Measurements from ENCODE around the gene CLSTN1. TPM values are rescaled to one million over a fixed set of nuclear protein-coding genes. Genes with fewer than 3 reads are reported as not detected.

Gene CLSTN1
- polyA plus RNA-seq, 1 of the 3 experiments (the other 2 are of a cell fraction) = 59.6 TPM

DNA sequence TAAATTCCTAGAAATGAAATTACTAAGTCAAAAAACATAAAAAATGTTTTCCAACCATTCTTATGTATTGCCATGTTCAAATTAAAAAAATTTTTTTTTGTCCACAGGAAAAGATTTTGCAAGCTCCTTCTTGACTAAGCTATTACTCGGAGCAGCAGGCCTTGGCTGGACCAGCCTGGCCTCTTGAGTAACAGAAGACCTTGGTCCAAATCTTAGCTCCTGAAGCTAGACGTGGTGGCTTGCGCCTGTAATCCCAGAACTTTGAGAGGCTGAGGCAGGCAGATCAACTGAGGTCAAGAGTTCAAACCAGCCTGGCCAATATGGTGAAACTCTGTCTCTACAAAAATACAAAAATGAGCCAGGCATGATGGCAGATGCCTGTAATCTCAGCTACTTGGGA is 77.6 kb downstream of the CLSTN1 start:
- Histone ChIP-seq H3K4me1 (ENCODE audit: control insufficient read depth in 1 of 2, insufficient read depth in 2 of 2, low read depth in 1 of 2, low read length in 1 of 2) (no peaks in the 10 kb centered on the region), H3F3A (replicated peaks; ENCODE audit: insufficient read depth) (no peaks in the 10 kb centered on the region), H4K20me1 (ENCODE audit: insufficient read depth) (no peaks in the 10 kb centered on the region), H2AFZ (ENCODE audit: low read depth) (no peak overlapping the region), H3K9me2 (no peaks in the 10 kb centered on the region), H3K79me2 (ENCODE audit: insufficient read depth) (peaks cover 3% of the 10 kb centered on the region; the same call in 1 of the 2 replicates), H3K27ac (ENCODE audit: low read depth in 2 of 2, low read length in 1 of 2) (no peak overlapping the region), H3K36me3 (replicated peaks in 1 of 2; ENCODE audit: control insufficient read depth in 1 of 2, insufficient read depth in 2 of 2, low read length in 1 of 2) (peaks cover 23% of the 10 kb centered on the region in 2 experiments), H3K9ac (no peak overlapping the region), H3K4me2 (no peak overlapping the region), H3K9me3 (no peaks in the 10 kb centered on the region), H3K4me3 (ENCODE audit: low read depth in 2 of 2, low read length in 1 of 2) (no peak overlapping the region), H3K27me3 (ENCODE audit: insufficient read depth) (no peaks in the 10 kb centered on the region)
- DNase-seq = no peak
- ChIA-PET CTCF (interaction anchor here (0.8 to 2.2 kb wide), 4 partner anchors 9 to 120 kb away, joined by 3 to 7 read pairs (median 3); no protein-coding TSS in a partner anchor), POLR2A (no interaction called here)
- WGBS (ENCODE audit: low lambda C conversion rate) = 95% methylated on average over 3 of the region's 3 CpGs
- TF ChIP-seq TEAD4 (IDR thresholded peaks at IDR 0.05; ENCODE audit: borderline replicate concordance, insufficient read depth) = no peak
- TF ChIP-seq RAD21 (IDR thresholded peaks at IDR 0.05; ENCODE audit: low read length) = no peak
- no peak for TF ChIP-seq GATA2 (CRISPR knock-in tag; IDR thresholded peaks at IDR 0.05)

DNA sequence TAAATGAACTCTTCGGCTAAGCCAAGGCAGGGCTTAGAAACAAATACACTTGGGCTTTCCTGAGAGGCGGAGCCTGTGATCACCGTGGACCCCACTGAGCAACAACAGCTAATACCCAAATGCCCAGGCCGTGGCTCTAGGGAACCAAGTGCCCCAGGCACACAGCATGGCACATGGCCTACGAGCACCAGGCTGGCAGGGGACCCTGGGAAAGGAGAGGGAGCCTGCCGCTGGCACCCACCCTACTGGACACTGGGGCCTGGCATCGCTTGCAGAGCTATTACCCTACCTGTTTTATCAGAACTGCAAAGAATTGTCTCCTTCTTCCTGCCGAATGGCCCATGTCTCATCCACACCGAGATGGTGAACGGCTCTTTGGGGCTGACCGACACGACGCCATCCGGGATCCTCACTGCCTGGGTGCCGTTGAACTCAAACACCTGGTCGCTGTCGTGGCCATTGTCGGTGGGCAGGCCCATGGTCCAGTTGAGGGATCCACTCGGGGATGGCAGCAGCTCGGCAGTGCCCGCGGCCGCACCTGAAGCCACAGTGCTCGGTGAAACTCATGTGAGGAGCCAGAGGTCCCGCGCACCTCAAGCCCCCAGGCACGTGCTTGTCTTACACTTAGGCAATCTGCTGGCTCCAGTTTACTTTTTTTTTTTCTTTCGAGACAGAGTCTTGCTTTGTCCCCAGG is 79.5 kb downstream of the CLSTN1 start:
- H4K20me1 ChIP-seq (ENCODE audit: insufficient read depth) = no peaks in the 10 kb centered on the region
- DNase-seq = no peak
- no peaks in the 10 kb centered on the region for H3K9me3 ChIP-seq
- H3K9ac ChIP-seq = no peak overlapping the region
- H3K4me3 ChIP-seq (ENCODE audit: low read depth in 2 of 2, low read length in 1 of 2) = no peak overlapping the region
- H3K9me2 ChIP-seq = no peaks in the 10 kb centered on the region
- H3K27ac ChIP-seq (ENCODE audit: low read depth in 2 of 2, low read length in 1 of 2) = no peak overlapping the region
- 97% methylated on average over 20 of the region's 28 CpGs for WGBS (ENCODE audit: low lambda C conversion rate)
- no peak overlapping the region for H3K4me2 ChIP-seq
- H3F3A ChIP-seq (replicated peaks; ENCODE audit: insufficient read depth) = no peaks in the 10 kb centered on the region
- H3K36me3 ChIP-seq (replicated peaks in 1 of 2; ENCODE audit: control insufficient read depth in 1 of 2, insufficient read depth in 2 of 2, low read length in 1 of 2) = peaks cover 28 to 37% of the 10 kb centered on the region in 2 experiments
- TF ChIP-seq RFX5 (IDR thresholded peaks at IDR 0.05; ENCODE audit: low read length) = no peak
- no peak for TF ChIP-seq TAF1 (IDR thresholded peaks at IDR 0.05; ENCODE audit: borderline replicate concordance, low read depth, low read length)
- no peak overlapping the region for H2AFZ ChIP-seq (ENCODE audit: low read depth)
- no peaks in the 10 kb centered on the region for H3K4me1 ChIP-seq (ENCODE audit: control insufficient read depth in 1 of 2, insufficient read depth in 2 of 2, low read depth in 1 of 2, low read length in 1 of 2)
- POLR2A ChIA-PET = no interaction called here
- no peaks in the 10 kb centered on the region for H3K79me2 ChIP-seq (ENCODE audit: insufficient read depth)
- H3K27me3 ChIP-seq (ENCODE audit: insufficient read depth) = no peaks in the 10 kb centered on the region
- CTCF ChIA-PET = interaction anchor here (1.0 to 2.4 kb wide), 3 partner anchors 10 to 116 kb away, joined by 3 to 5 read pairs (median 4); no protein-coding TSS in a partner anchor

DNA sequence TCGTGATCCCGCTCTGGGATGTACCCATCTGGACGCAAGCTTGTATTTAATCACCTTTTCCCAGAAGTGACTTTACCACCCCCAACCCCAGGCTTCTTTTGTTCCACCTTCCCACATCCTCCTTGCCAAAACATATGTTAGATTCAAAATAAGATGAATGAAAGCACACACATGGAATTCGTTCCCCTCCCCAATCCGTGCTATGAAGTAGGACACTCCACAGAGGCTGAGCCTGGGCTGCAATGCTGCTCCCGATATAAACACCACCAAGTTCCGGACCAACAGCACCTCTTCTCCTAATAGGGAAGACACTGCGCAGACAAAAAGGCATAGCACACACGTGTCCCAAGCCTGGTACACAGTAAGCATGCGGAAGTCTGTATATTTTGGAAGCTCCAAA is 86.1 kb downstream of the CLSTN1 start:
- Histone ChIP-seq H3F3A (replicated peaks; ENCODE audit: insufficient read depth) (no peaks in the 10 kb centered on the region), H3K9me2 (no peaks in the 10 kb centered on the region), H4K20me1 (ENCODE audit: insufficient read depth) (no peaks in the 10 kb centered on the region), H3K9me3 (no peaks in the 10 kb centered on the region), H3K27me3 (ENCODE audit: insufficient read depth) (no peaks in the 10 kb centered on the region), H3K9ac (no peak overlapping the region), H3K27ac (ENCODE audit: low read depth in 2 of 2, low read length in 1 of 2) (no peak overlapping the region), H3K79me2 (ENCODE audit: insufficient read depth) (no peaks in the 10 kb centered on the region), H3K4me2 (no peak overlapping the region), H3K36me3 (replicated peaks in 1 of 2; ENCODE audit: control insufficient read depth in 1 of 2, insufficient read depth in 2 of 2, low read length in 1 of 2) (peaks cover 31 to 58% of the 10 kb centered on the region in 2 experiments), H3K4me1 (ENCODE audit: control insufficient read depth in 1 of 2, insufficient read depth in 2 of 2, low read depth in 1 of 2, low read length in 1 of 2) (no peaks in the 10 kb centered on the region), H3K4me3 (ENCODE audit: low read depth in 2 of 2, low read length in 1 of 2) (no peak overlapping the region), H2AFZ (ENCODE audit: low read depth) (no peak overlapping the region)
- ChIA-PET CTCF (interaction anchor here (1.0 kb wide), 1 partner anchor 9 kb away, joined by 3 read pairs; no protein-coding TSS in a partner anchor), POLR2A (no interaction called here)
- TF ChIP-seq, protein P1, sequence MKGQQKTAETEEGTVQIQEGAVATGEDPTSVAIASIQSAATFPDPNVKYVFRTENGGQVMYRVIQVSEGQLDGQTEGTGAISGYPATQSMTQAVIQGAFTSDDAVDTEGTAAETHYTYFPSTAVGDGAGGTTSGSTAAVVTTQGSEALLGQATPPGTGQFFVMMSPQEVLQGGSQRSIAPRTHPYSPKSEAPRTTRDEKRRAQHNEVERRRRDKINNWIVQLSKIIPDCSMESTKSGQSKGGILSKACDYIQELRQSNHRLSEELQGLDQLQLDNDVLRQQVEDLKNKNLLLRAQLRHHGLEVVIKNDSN (IDR thresholded peaks at IDR 0.05; ENCODE audit: borderline replicate concordance, low read depth) = no peak
- TF ChIP-seq RCOR1 (IDR thresholded peaks at IDR 0.05; ENCODE audit: low read length) (no peak), RFX5 (IDR thresholded peaks at IDR 0.05; ENCODE audit: low read length) (no peak)
- TF ChIP-seq, protein P2, sequence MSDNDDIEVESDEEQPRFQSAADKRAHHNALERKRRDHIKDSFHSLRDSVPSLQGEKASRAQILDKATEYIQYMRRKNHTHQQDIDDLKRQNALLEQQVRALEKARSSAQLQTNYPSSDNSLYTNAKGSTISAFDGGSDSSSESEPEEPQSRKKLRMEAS (IDR thresholded peaks at IDR 0.05; ENCODE audit: low read depth) = no peak
- no peak for DNase-seq
- WGBS (ENCODE audit: low lambda C conversion rate) = 92% methylated on average over 10 of the region's 10 CpGs

All from SK-N-SH (cell line).